DMS153 treated with DMSO at 0.1 percent for 48 hours (cell line): ENCODE data around the gene NCKAP5.
"Not testable (repeated sequence)": the region's sequence is repeated elsewhere in the genome, so short reads cannot be mapped to it uniquely, and the experiment has no call there.

Source experiments
- DNase-seq: peaks from one replicate; lab custom pipeline; 2025; ENCODE audit not compliant: unreplicated experiment; lab: John Stamatoyannopoulos, UW

The NCKAP5 gene

DNA sequence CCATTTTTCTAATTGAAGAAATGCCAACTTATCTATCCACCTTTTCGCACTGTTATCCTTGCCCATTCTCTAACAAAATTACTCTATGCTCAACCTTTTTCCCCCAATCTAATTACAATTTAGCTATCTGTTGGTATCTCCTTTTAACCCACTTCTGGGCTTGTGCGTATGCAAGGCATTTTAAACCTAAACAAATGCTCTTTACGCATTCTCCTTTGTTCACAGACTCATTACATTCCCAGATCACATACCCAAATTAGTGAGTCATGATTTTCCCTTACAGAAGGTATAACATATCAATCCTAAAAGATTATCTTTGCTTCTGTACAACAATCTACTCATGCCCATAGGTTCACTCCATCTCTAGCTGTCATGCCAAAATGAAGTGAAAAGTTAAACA is 826.5 kb downstream of the NCKAP5 start:
- no peak for DNase-seq

DNA sequence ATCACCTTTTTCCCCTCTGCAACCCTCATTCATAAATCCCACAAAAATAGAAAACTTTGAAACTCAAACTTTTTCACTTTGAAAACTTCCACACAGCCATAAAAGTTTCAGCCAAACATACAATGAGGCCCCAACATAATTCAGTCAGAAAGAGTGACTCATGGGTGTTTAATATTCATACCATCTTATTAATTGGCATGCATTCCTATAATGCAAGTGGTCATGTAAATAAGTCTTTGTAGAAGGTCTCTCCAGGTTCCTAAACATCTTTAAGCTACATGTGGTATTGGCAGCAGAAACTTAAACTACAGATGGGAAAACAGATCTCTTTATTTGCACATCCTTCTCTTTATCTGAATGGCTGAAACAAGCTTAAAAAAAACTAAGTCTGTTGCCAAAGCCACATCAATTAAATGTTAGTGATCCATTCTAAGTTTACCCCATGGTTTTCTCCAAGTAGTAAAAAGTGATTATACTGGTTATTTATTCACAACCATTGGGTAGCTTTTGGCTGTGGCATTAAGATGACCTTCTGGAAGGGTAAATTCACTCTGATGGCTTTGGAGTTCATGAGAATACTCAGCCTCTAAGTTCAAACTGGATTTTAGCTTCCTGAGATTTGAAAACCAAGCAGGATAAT is 828.1 kb downstream of the NCKAP5 start:
- no peak for DNase-seq

DNA sequence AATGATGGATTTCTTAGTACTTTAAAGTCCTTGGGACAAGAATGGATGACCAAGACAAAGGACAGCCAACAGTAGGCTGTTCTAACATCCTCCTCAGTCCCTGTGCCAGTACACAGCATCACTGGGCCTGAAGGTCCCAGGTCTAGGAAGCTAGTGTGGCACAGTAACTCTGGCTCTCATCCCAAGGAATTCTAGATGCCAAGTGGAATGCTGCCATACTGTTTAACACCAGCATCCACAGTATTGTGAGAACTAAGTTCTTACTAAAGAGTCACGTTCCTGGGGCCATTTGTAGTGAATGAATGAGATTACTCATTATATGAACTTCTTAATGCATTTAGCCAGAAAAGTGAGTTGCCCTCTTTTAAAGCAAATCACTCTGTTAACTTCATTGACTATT is 830.0 kb downstream of the NCKAP5 start:
- no peak for DNase-seq

DNA sequence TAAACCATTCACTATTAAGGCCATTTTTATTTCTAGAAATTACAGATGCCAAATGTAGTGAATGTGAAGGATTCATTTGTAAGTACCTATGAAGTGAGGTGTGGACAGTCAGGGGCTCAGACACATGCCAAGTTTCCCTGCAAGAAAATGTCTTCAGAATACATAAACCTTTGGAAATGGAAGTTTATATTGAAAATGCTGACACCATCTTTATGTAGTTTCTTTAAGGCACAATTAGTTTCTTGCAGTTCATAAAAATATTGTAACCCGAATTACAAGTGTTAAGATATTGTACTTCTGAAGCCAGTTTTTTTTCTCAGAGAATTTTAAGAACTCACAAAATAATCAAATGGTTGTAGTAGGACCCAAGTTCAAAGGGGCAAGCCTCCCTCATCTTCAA is 832.2 kb downstream of the NCKAP5 start:
- DNase-seq: no peak

DNA sequence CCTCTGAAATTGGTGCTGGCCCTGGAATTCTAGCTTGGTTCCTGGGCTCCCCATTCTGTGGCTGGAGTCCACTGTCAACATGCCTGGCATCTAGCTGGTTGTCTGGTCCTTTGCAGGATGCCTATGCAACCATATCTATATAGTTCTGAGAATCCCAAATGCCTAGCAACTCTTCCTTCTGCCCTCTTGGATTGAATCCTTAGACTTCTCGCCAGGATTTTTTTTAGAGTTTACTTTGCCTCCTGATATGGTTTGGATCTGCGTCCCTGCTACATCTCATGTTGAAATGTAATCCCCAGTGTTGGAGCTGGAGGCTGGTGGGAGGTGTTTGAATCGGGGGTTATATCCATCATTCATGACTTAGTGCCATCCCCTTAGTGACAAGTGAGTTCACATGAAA is 833.3 kb downstream of the NCKAP5 start:
- no peak for DNase-seq

DNA sequence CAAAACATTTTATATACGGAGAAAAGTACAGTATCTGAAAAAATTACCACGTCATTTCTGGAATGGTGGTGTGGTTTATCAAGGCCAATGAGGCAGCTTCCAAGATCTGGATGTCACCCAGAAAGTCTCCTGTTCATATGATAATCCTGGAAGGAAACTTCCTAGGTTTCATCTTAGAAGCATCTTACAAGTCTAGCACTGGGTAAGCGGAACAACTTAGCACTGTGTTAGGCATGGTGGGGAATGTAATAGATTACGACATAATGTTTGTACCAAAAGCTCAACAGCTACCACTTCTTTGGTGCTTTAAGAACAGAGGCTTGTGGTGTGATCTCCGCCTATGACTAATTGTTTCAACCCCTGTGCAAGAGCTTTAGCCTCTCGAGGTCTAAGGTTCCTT is 835.2 kb downstream of the NCKAP5 start:
- no peak for DNase-seq

DNA sequence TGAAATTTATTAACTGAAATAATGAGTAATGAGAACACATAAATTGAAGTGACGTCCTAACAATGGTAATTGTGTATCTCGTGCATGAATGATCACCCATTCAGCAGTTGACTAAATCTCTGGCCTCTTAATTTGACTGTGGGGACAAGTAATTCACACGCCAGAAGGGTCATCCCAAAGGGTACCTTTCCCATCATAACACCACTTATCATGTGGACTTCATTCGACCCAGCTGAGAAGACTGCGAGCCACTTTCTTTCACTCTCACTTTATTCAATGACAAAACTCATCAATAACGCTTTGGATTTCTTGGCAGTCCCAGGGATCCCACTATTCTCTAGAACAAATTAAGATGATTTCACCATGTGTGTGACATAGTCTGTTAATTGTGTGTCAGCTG is 835.6 kb downstream of the NCKAP5 start:
- no peak for DNase-seq

DNA sequence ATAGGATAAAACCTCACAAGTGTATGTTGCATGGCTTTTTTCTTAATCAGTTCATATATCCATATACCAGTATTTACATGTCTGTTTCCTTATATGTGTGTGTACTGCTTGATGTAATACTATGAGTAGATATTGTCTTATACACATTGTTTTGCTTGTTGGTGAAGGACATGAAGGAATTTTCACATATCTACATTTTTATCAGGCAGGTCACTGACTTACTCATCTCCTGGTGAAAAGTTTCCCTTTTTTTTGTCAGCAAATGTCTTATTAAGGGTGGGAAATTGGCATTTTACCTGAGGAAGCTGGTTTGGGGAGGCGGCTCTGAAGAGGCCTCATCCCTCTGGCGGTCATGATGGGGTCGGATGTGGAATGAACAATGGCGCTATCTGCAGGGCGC is 836.8 kb downstream of the NCKAP5 start:
- DNase-seq: no peak

DNA sequence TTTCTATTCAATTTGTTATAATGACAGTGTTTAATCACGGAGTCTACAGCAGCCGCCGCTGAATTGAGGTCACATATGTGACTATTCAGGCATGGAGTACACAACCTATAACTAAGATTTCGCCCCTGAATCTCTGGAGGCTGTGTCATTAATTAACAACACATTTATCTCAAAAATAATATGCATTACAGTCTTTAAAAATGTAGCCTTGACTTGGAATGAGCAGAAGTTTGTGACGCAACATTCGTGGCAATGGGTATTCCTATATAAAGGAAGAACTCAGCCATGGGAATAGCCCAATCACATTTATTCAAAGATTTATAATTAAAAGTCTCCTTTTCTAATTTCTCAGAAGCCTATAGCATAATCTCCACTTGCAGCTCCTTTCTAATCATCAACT is 837.7 kb downstream of the NCKAP5 start:
- no peak for DNase-seq

DNA sequence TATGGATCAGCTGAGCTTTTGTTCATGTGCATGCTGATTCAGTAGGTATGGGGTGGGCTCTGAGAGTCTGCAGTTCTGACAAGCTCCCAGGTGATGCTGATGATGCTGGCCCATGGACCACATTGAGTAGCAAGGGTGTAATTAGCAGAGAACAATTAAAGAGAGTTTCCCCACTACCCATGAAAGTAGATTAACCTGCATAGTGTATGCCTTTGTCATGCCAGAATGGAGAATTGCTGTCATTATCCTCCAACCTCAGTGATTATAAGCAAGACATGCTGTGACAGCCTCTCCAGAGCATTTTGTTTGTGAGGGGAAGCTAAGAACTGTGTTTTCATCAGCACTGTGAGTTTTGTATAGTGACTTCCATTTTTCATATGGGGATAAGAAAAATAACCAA is 838.7 kb downstream of the NCKAP5 start:
- no peak for DNase-seq

DNA sequence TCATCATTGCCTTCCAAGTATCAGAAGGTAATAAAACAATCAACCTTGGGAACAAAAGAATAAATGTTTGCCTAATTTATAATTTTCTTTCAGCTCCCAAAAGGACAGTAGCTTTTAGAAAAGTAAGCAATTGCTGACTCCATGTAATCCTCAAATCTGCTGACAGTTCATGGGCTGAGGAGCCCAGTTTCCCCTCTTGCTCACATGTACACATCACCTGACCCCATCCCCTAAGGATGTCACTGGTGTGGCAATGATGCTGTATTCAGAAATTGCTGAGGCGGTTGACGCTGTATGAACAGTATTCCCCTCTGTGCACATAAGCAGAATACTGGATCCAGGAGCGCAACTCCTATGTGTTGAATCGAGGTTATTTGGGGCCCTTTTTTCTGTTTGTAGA is 842.1 kb downstream of the NCKAP5 start:
- peak; percentile 28 for DNase-seq

DNA sequence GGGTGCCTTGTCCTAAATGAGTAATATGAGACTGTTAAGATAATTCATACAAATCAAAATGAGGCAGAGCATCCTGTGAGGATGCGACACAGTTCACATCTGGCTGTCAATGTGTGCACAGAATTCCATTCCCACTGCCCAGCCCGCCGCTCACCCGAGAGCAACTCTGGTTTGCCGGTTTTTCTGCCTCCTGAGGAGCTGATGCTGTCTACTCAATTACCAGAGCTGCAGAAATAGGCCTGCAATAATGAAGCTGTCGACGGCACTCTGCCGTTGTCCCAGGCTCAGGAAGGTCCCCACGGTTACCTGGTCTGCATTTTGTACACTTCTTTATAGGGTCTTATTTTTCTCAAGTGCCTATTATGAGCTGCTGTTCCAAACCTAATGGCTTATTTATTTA is 842.5 kb downstream of the NCKAP5 start:
- peak; percentile 31 for DNase-seq

DNA sequence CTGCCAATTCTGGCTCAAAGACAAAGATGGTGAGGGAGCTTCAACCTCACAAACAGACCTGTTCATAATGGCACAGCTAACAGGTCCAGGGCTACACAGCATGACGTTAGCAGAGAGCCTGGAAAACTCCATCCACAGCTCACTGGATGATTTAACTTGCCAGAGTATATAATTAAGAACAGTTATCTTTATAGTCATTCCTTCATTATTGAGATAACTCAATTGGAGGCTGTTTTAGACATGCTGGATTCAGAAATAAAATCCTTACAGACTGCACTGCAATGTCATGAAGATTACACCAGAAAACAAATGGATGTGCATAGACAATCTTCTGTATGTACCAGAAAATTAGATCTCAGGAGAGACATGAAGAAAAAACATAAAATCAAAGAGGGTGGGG is 843.1 kb downstream of the NCKAP5 start:
- DNase-seq: no peak

DNA sequence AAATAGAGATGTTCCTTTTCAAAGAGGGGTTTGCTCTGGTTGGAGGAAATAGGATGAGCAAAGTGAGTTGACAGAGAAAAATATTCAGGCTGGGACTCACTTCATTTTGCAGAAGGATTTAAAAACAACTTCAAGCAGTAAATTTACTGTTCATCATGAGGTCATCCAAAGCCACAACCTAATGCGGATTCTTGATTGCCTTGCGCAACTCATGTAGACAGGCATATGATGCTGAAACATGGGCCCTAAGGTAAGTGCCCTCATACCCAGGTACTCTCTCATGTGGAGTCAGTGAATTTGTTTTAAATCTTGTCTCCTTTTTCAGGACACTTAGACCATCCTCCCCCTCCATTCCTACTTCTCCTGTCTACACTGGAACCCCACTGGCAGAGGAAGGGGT is 846.3 kb downstream of the NCKAP5 start:
- no peak for DNase-seq

DNA sequence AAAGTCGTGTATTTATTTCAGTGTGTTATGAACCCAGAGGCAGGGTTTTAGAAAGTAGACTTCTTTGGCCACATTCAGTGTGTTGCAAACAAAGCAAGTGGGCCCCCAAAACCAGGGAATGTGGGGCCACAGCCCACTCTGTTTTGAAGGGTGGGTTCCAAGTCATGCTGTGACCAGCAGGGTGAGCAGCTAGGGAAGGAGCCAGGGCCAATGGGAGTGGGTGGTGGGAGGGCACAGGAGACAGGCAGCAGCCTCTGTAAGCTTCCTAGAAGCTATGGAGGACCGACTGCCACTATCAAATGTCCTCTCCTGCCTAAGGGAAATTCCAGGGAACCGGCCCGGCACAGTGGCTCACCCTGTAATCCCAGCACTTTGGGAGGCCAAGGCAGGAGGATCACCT is 847.9 kb downstream of the NCKAP5 start:
- DNase-seq: no peak

DNA sequence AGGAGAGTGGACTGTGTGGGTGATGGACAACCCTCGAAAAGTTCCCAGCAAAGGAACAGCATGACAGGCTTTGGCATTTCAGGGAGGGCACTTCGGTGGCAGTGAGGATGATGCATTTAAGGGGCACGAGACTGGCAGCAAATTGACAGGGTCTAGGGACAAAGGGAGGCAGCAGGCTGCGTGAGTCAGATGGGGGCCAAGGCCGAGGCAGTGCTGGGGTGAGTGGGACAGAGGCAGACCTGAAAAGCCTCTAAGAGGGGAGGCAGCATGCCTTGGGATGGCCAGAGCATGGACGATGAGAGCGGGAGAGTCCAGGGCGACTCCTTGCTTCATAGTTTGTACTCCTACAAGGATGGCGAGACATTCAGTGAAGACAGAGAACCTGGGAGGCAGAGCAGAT is 848.8 kb downstream of the NCKAP5 start:
- DNase-seq: no peak

DNA sequence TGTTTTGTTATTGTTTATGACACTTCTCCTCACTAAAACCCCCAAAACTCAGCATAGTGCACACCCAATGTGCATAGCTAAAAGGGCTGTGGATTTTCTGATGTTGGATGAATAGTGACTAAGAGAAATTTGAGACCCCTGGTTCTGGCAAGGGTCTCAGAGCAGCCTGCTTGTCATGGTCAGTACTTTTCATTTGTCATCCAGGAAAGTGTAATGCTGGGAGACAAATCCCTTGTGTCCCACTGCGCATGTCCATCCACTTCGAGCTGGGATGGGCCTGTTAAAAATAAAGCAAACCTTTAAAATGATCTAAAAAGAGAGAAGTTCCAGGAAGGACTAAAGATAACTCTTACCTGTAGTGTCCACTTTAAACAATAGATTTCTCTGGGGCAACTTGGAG is 851.3 kb downstream of the NCKAP5 start:
- no peak for DNase-seq

DNA sequence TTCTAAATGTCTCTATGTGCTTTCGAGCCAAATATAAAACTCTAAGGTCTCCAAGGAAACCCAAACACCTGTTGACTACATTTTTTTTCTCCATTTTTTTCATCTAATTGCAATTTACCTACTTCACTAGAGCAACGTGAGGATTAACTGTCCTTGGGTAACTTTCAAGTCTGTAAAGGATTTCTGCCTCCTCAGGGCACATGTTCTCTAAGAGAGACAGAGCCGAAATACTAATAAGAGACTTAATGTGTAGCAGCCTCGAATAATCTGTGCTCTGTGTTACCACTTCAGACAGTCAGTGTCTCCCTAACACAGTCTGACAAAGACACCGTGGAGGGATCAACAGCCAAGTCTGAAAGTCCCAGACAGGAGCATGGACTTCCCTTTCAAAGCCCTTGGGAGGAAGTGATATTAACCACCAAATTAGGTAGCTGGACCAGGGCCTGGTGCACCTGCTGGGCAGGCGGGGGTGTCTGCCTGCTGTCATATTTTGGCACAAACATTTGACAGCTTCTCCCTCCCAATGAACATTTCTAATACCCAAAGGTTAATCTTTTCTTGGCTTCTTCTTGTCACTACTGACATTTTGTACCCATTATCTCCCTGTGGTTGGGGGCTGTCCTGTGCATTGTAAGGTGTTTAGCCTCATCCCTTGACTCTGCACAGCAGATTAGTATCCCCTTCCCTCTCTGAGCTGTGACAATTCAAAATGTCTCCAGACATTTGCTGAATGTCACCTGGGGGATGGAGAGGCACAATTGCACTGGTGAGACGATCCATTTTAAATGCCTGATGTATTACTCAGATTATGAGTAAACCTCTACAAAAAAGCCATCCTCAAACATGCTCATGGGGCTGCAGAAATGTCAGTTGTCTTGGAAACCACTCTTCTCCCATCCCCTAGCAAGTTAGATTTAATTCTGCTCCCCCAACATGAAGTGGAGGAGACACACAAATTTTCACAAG is 852.6 kb downstream of the NCKAP5 start:
- DNase-seq: no peak

DNA sequence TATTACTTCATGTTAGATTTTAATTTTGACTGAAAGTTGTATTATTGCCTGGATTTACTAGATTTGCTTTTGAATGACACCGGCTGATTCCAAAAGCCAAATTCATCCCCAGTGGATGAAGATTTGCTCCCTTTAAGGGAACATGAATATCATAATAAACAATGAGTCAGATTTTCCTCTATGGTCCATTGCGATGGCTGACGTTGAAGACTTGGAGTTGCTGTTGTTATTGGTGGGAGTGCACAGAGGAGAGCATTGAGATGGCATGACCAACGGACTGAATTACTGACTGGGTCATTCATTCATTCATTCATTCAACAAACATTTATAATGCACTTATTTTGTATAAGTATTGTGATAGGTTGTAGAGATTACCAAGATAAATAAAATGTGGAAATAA is 864.9 kb downstream of the NCKAP5 start:
- no peak for DNase-seq

DNA sequence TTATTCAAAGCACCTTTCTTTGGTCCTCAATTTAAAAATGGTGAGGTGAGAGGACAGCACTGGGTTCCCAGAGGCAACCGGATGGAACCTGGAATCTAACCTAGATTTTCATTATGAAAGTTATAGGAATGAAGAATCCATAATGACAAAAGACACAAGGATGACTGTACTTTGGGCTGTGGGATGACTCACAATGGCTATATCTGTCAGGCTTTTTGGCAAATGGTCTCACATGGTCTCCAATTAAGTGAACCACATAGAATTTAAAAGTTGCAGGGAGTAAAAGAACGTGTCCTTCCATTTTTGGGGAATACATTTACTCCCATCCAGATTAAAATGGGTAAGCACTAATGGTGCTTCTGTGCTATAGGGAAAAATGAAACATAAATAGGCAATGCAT is 866.5 kb downstream of the NCKAP5 start:
- no peak for DNase-seq

DNA sequence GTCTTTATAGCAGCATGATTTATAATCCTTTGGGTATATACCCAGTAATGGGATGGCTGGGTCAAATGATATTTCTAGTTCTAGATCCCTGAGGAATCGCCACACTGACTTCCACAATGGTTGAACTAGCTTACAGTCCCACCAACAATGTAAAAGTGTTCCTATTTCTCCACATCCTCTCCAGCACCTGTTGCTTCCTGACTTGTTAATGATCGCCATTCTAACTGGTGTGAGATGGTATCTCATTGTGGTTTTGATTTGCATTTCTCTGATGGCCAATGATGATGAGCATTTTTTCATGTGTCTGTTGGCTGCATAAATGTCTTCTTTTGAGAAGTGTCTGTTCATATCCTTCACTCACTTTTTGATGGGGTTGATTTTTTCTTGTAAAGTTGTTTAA is 868.5 kb downstream of the NCKAP5 start:
- DNase-seq: not testable (repeated sequence)

DNA sequence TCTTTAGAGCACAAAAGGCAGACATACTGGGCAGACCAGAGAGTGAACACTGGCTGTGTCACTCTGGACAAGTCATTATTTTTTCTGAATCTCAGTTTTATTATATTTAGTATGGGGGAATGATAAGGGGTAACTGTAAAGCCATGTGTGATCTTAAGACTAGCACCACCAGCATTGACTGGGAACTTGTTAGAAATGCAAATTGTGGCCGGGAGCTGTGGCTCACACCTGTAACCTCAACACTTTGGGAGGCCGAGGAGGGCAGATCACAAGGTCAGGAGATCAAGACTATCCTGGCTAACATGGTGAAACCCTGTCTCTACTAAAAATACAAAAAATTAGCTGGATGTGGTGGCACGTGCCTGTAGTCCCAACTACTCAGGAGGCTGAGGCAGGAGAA is 869.9 kb downstream of the NCKAP5 start:
- DNase-seq: not testable (repeated sequence)
